Activated CD4-positive, alpha-beta T cell treated with anti-CD3 and anti-CD28 coated beads, Interleukin-2, amount 50 U/mL, for 1 hour (primary cell): ENCODE results near the gene RSPO4.
"Not testable (repeated sequence)": the region's sequence is repeated elsewhere in the genome, so short reads cannot be mapped to it uniquely, and the experiment has no call there.

Experiments
- DNase-seq: peaks from one replicate; pipeline ENCODE4 v3.0.0-alpha.2; 2020

RSPO4 gene

GRCh38 chr20:1001911-1002681 is at the start of gene RSPO4:
Gene RSPO4 (minus strand): TSS chr20:1002311. CDS start chr20:1002164, 147 bp downstream.
- DNase-seq: no peak

- DNase-seq: no peak
Observed at GRCh38 chr20:1050440-1050839, 48.3 kb upstream of the RSPO4 start.

- DNase-seq: no peak
Observed at GRCh38 chr20:1045860-1046418, 43.8 kb upstream of the RSPO4 start.

GRCh38 chr20:1041845-1042390 is 39.8 kb upstream of the RSPO4 start:
- DNase-seq: no peak

- no peak for DNase-seq
Observed at GRCh38 chr20:1038205-1038604, 36.1 kb upstream of the RSPO4 start.

- DNase-seq: no peak
Observed at GRCh38 chr20:1037039-1037438, 34.9 kb upstream of the RSPO4 start.

- DNase-seq: no peak
Observed at GRCh38 chr20:1035466-1035865, 33.4 kb upstream of the RSPO4 start.

GRCh38 chr20:1034415-1034789 is 32.3 kb upstream of the RSPO4 start:
- DNase-seq: no peak

GRCh38 chr20:1033751-1034414 is 31.8 kb upstream of the RSPO4 start:
- DNase-seq: no peak

- no peak for DNase-seq
Observed at GRCh38 chr20:1029980-1030379, 27.9 kb upstream of the RSPO4 start.

- not testable (repeated sequence) for DNase-seq
Observed at GRCh38 chr20:1026214-1026613, 24.1 kb upstream of the RSPO4 start.

GRCh38 chr20:1022871-1023270 is 20.8 kb upstream of the RSPO4 start:
- no peak for DNase-seq

- DNase-seq: no peak
Observed at GRCh38 chr20:1020614-1021013, 18.5 kb upstream of the RSPO4 start.

GRCh38 chr20:1019344-1019743 is 17.2 kb upstream of the RSPO4 start:
- DNase-seq: no peak

- DNase-seq: no peak
Observed at GRCh38 chr20:1017677-1018076, 15.6 kb upstream of the RSPO4 start.

GRCh38 chr20:1015181-1015580 is 13.1 kb upstream of the RSPO4 start:
- DNase-seq: no peak

GRCh38 chr20:1014471-1014870 is 12.4 kb upstream of the RSPO4 start:
- DNase-seq: no peak

GRCh38 chr20:1013566-1014340 is 11.6 kb upstream of the RSPO4 start:
- no peak for DNase-seq

GRCh38 chr20:1012359-1013168 is 10.5 kb upstream of the RSPO4 start:
- DNase-seq: no peak

- no peak for DNase-seq
Observed at GRCh38 chr20:1010659-1011058, 8.5 kb upstream of the RSPO4 start.

GRCh38 chr20:1005452-1006027 is 3.4 kb upstream of the RSPO4 start:
- peak; percentile 4 for DNase-seq
